Brain pericyte (primary cell): ENCODE measurements around the gene TLCD3A.
"Not testable (repeated sequence)": the region's sequence is repeated elsewhere in the genome, so short reads cannot be mapped to it uniquely, and the experiment has no call there.

Experiments
- DNase-seq: peaks from one replicate; pipeline ENCODE4 v3.0.0-alpha.2; 2012; ENCODE audit warnings: low read depth, low spot score

TLCD3A gene

DNA sequence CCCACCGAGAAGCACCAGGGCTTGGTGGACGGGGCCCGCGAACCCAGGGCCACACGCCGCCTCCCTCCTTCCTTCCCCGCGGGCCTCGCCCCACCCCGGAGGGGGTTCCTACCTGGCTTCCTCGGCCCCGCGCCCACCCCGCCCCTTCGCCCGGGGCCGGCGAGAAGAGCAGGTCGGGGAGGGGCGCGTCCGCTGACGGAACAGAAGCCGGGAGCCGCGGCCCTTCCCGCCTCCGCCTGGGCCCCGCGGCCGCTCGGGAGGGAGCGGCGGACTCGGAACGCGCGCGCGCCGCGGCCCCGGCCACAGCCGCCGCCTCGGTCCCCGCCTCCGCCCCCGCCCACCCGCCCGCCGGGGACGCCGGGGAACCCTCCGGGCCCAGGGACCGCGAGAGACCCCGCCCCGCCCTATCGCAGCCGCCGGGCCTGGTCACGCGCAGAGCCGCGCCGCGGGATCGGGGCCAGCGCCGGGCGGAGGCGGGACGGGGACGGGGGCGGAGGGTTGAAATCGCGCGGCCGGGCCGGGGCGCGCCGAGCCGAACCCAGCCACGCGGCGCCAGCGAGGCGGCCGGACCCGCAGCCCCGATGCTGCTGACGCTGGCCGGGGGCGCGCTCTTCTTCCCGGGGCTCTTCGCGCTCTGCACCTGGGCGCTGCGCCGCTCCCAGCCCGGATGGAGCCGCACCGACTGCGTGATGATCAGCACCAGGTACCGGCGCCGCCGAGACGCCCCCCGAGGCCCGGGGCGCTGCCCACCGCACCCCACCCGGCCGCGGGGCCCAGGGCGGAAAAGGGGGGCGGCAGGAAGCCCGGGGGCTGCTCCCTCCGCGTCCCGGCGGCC, at the start of gene TLCD3A:
TLCD3A (plus strand) TSS at position 530 of the 835 bp plus-strand sequence; CDS start at position 582, 52 bp downstream.
- DNase-seq, result no peak

DNA sequence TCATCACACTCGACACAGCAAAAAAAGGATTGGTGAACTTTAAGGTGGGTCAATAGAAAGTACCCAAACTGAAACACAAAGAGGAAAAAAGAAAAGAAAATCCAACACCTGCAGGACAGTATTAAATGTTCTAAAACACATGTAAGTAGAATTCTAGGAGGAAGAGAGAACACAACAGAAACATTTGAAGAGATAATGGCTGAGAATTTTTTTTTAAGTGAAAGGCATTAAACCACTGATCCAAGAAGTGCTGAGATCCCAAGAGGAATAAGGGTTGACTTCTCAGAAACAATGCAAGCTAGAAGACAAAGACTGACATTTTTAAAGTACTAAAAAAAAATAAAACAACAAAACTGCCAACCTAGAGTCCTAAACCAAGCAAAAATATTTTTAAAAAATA, 49.4 kb upstream of the TLCD3A start:
- DNase-seq, result no peak

DNA sequence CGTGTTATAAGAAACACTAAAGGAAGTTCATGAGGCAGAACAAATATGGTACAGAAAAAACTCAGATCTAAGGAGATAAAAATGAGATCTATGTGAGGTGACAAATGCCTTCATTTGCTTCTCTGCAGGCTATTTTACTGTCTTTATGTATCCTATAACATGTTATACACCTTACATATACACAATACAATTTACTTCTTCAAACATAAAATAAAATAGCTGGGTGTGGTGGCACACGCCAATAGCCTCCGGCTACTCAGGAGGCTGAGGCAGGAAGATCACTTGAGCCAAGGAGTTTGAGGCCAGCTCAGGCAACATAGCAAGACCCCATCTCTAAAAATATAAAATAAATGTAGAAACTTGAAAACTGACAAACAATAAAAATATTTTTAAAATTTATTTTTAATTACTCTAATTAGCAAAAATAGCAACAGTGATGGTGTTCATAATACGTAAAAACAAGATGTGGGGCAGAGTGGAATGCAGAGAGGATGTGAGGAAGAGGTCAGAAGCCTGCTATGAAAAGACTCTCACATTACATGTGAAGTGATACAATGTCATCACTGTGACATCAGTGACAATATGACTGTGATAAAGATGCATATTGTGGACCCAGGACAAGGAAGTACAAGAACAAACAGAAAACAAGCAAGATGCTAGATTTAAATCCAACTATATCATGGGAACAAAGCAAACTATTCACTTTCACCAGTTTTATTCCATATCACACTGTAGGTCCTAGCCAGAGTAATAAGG, 48.7 kb upstream of the TLCD3A start:
- DNase-seq, result no peak

DNA sequence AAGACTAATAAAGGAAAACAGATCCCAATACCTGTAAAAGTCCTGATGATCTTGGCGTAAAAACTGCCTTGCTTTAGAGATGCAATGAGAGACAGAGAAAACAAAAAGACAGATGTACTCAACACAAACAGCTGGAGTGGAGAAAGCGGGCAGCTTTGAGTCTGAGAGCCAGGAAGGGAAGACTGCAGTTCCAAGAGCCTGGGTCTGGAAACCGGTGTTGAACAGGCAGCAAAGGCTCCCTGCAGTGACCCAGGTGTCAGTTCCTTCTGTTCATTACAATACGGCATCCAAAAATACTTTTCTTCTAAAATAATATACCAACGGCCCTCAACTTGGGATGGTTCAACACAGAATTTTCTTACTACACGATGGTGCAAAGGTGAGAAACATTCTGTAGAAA, 47.4 kb upstream of the TLCD3A start:
- no peak for DNase-seq

DNA sequence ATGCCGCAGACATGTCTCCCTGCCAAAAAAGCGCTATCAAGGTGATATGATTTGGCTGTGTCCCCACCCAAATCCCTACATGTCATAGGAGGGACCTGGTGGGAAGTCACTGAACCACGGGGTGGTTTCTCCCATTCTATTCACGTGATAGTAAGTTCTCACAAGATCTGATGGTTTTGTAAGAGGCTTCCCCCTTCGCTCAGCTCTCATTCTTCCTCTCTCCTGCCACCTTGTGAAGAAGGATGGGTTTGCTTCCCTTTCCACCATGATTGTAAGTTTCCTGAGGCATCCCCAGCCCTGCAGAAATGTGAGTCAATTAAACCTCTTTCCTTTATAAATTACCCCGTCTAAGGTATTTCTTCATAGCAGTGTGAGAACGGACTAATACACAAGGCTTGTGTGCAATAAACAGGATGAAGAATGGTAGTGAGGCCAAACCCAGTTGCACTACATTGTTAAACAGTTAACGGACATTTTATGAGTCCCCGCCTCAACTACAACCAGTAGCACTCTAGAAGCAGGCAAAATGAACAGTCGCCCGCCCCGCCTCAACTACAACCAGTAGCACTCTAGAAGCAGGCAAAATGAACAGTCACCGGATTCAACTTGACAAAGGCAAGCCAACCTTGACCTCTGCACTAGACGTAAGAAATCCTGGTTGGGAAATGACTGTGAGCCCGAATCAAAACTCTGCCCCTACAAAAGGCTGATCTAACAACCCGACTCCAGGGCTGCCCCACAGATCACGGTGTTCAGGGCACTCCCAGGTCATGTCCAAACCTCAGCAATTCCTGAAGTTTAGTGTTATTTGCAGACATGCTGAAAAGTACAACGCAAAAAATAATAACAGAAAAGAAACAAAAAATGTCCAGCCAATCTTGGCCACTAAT, 44.1 kb upstream of the TLCD3A start:
- no peak for DNase-seq

DNA sequence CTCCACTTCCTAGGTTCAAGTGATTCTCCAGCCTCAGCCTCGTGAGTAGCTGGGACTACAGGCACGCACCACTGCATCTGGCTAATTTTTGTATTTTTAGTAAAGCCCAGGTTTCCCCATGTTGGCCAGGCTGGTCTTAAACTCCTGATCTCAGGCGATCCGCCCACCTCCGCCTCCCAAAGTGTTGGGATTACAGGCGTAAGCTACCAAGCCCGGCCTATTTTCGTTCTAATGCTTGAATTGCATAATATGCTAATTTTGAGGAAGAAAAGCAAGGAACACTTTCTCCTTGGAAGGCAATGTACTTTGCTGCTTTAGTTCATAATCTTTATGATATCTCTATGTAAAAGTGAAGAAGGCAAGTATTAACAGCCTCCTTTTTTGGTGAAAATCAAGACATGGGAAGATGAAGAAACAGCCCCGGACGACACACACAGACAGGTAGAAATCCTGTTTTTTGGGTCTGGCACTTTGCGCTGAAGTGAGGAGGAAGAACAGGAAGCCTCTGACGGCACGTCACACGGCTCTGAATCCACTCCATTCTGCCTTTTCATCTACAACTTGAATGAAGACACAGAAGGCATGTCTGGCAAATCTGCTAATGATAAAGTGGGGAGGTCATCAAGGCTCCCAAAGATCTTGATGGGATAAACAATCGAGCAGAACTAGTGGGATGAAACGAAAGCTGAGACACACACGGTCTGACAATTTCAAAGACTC, 42.7 kb upstream of the TLCD3A start:
- DNase-seq, result no peak

DNA sequence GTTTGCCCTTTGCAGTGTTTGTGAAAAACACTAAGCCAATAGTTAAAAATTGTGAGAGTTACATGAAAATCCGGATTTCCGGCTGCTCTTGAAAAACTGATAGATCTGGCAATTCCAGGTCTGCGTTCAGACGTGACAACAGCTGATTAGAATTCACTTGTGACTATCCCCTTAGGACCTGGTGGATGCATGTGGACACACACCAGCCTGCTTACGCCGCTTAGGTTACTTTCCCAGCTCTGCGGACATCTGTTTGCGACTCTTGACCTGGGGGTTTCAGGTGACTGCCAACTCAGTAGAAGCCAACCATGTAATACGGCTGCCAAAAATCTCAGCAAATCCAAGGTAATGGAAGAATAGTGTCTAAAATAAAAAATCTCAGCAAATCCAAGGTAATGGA, 42.0 kb upstream of the TLCD3A start:
- no peak for DNase-seq

DNA sequence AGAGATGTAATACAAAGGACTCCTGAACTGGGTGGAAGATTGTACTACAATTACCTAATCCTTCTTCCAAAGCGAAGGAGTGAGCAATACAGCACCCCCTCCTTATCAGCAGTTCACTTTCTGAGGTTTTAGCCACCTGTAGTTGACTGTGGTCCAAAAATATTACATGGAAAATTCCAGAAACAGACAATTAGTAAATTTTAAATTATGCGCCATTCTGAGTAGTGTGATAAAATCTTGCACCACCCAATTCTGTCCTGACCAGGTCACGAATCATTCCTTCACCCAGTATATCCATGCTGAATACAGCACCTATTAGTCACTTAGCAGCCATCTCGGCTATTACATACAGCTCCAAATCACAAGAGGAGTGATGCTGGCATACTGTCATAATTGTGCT, 41.0 kb upstream of the TLCD3A start:
- no peak for DNase-seq

DNA sequence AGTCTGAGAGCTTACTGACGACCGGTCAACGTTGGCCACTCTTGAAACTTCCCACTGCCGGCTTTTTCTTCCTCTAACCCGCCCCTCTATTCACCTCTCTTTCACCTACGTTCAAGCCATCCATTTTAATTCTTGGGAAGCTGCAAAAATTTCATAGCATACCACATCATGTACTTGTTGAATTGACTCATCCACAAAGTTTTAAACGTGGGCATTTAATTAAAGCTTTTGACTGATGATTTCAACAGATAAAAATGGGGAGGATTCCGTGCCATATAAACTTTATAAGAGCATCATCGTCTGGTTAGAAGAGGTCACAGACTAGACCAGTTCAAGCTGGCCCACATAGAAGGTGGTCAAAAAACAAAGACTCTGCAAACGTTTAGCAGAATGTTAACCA, 40.3 kb upstream of the TLCD3A start:
- DNase-seq, result no peak

DNA sequence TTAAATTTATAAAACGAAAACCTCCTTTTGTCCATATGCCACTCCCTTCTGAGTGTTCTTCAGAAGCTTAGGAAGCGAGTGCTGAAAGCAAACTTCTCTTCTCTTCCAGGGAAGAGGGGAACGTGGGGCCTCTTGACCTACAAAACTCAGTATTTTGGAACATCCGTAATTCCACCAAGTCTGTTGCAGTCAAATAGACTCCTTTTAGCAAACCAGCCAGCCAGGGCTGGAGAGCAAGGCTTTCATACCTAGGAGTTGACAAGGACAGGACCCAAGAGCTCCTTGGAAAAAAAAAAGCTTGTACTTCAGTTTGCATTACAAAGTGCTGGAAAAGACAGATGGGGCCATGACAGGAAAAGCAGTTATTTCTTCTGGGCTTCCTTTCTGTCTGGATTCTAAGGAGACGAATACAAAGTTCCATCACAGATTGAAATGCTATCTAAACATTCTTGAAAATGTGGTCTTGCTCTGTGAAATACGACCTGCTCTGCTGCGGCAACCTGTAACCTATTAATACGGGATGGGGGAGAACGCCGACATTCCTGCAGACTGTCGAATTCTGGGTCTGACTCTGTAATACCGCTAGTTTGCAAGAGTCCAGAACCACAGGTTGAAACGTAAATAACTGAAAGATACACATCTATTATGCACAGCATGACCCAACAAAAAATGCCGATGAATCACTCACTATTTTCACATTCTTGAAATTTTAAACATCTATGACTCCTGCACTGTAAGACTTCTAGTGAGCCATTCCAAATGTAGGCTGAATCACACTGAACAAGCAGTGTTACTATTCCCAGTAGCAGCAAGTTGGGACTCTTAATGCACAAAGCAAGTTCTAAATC, 38.4 kb upstream of the TLCD3A start:
- DNase-seq, result peak; percentile 32

DNA sequence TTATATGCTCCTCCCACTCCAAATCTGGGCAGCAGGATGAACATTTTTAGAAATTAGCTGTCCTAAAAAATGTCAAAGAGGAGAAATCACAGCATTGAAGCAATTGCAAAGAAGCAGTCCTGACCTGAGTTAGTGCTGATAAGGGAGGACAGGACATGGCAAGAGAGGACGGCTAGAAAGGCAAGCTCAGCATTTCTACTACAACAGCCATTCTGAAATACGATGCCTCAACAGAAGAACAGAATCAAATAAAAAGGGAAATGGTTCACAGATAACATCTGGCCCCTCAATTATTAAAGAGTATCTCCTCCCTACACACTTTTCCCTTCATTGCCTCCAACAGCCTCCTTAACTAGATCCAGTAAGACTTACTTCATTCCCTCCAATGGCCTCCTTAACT, 36.0 kb upstream of the TLCD3A start:
- DNase-seq, result no peak

DNA sequence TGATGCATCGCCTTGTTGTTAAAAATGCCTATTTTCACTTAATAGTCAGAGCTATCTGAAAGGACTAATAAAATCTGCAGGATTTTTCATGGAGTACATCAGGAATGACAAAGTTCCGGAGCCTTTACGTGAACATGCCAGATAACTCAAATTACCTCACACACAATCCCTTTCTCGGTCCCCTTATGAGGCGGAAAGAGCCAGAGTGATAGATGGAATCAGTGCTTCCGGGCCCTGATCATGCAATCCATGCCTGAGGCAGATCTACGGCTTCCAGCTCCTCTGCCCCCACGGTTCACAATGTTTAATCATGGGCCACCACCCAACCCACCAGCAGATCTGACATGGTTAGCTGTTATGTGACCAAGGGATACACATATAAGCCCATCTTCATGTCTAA, 34.7 kb upstream of the TLCD3A start:
- no peak for DNase-seq

DNA sequence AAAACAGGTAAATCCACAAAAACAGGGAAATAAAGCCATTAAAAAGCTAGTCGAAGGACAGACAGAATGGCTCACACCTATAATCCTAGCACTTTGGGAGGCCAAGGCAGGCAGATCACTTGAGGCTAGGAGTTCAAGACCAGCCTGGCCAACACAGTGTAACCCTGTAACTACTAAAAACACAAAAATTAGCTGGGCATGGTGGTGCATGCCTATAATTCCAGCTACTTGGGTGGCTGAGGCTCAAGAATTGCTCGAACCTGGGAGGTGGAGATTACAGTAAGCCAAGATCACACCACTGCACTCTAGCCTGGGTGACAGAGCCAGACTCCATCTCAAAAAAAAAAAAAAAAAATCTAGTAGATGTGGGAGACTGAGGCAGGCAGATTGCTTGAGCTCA, 34.3 kb upstream of the TLCD3A start:
- not testable (repeated sequence) for DNase-seq

DNA sequence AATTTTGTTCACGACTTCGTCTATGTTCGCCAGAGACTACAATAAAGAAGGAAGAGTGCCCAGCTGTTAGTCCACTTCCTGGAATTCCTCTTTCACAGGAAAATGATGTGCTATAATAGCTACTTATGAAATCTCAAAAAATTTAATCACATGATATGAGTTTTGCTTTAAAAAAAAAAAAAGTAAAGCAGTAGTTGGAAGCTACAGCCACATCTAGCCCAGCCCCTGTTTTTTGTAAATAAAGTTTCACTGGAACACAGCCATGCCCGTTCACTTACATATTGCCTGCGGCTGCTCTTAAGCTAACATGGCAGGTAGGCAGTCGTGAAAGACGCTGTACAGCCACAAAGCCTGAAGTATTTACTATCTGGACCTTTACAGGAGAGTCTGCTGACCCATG, 33.1 kb upstream of the TLCD3A start:
- DNase-seq, result no peak

DNA sequence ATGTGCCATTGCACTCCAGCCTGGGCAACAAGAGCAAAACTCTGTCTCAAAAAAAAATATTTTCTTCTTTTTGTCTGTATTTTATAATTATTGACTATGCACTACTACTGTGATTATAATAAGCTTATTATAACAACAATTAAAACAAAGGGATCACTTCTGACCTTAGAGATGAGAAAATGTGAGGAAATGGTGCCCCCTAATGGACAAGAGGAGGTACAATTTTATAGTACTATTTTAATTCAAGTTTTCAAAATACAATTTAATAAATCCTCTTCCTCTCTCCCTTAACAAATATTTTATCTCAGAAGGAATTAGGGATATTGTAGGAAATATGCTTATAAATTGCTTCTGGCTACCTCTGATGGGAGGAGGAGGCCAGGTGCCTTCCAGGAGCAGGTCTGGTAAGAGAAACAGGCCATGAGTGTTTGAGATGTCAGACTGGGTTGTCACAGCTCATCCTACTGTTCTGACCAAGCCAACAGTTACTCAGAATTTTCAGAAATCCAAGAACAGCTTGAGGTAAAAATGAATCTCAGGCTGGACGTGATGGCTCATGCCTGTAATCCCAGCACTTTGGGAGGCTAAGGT, 31.8 kb upstream of the TLCD3A start:
- DNase-seq, result no peak

DNA sequence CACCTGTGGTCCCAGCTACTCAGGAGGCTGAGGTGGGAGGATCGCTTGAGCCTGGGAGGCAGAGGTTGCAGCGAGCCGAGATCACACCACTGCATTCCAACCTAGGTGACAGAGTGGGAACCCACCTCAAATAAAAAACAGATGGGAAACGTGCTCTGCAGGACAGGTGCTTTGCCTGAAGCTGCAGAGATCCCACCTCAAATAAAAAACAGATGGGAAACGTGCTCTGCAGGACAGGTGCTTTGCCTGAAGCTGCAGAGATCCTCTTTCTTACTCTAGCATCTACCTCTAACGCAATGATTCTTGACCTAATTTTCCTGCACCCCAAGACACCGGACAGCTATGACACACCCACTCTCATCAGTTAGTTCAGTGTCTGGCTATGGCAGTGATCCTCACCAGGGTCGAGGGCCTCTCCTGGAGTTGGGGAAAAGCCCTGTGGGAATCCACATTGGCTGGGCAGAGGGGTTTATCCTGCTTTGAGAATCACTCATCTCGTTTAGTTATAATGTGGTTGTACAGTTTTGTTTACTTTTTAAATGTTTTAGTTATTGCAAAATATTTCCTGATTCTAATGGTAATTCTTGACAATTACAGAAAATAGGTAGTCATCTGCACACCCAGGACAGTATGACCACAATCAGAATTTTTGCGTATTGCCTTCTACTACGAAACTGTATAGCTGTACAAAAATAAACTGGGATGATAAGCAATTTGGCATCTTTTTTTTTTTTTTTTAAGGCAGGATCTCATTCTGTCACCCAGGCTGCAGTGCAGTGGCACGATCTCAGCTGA, 29.1 kb upstream of the TLCD3A start:
- DNase-seq, result no peak

DNA sequence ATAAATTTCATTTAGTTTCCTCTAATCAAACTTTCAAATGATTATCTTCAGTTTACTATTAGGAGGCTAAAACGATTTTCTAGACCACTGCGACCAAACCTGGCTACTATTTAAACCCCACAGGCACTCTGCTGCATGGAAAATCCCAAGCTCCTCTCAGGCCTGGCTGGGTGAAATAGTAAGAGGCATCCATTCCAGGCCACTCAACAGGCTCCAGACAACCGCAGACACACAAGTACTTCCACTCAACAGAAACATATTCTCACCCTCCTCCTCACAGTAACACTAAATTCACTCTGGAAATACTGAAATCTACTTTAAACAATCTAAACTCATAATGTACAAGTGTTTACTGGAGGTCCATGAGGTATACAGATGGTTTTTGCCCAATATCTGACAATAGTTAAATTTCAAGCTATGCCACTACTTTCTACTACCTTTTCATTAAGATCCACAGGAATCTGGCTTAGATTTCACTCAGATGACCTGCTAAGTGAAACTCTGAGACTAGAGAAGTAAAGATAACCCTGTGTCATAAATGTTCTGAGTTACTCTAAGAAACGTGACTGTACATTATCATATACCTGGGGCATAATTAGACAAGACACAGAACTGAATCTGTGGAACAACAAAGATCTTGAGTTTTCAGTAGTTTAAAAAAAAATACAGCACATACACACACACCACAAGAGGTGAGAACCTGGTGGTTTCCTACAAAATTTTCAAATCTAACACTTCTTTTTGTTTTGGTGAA, 28.1 kb upstream of the TLCD3A start:
- DNase-seq, result no peak

DNA sequence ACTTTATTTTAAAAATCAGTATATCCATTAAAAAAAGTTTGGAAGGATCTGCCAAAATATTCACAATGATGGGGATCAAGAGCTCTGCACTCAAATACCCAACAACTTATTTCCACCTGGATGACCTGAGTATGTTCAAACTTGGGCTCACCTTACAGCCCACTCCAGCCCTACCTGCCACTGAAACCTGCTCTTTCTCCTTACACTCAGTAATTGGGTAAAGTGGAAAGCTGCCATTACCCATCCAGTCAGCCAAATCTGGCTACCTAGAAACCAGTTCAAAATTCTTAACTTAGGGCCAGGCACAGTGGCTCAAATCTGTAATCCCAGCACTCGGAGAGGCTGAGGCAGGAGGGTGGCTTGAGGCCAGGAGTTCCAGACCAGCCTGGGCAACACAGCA, 27.4 kb upstream of the TLCD3A start:
- no peak for DNase-seq

DNA sequence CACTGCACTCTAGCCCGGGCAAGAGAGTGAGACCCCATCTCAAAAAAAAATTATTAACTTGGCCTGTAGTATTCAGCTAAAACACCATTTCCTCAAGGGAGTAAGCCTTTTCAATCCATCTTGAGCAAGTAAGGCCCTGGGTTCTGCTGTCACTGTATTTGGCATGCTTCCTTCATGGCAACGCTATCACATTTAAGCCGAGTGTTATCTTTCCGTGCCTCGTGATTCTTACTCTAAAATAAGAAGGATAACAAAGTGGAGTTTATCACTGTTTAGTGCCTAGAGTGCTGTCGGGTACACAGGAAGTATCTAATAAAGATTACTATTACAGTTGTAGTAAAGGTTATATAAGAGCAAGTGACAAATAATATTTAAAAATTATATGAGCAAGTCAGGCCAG, 26.5 kb upstream of the TLCD3A start:
- no peak for DNase-seq
